ENCODE results near the gene ST14. TPM values are rescaled to one million over a fixed set of nuclear protein-coding genes. Genes with fewer than 3 reads are reported as not detected.
A peak's percentile ranks its signal among the peaks of the same experiment; 100 is the strongest.
"Not testable (repeated sequence)": the region's sequence is repeated elsewhere in the genome, so short reads cannot be mapped to it uniquely, and the experiment has no call there.

The ST14 gene
- total RNA-seq, 3 donors from 2014 or later (not counting 1 experiment from before 2014, with no cell fraction given), result 0.61 to 1.9 (median 1.0) TPM

DNA sequence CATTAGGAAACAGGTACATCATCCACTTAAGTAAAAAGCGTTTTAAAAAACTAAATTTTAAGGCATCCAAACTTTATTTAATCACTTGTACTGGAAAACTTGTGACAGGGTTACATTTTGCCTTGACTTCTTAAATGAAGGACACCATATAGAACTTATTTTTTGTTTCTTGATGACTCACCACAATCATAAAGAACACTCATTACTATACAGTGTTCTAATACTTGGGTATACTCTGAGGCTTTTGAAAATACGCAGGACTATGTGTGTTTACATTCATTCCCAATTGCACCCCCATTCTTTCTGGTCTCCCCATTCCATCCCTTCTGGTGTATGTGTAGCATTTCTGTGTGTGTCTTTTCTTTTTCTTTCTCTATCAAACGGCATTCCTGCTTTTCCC lies 85.3 kb downstream of the ST14 start:
- H3K9me3 Mint-ChIP-seq, result no peaks in the 10 kb centered on the region
- H3K36me3 Mint-ChIP-seq, result no peaks in the 10 kb centered on the region
- intact Hi-C loops (cut with micrococcal nuclease), result no loop called here
- DNase-seq (no peak), ATAC-seq (no peak)
- 92% methylated on average over 1 of the region's 3 CpGs for WGBS (ENCODE audit: insufficient coverage)
- TF ChIP-seq, protein P1, sequence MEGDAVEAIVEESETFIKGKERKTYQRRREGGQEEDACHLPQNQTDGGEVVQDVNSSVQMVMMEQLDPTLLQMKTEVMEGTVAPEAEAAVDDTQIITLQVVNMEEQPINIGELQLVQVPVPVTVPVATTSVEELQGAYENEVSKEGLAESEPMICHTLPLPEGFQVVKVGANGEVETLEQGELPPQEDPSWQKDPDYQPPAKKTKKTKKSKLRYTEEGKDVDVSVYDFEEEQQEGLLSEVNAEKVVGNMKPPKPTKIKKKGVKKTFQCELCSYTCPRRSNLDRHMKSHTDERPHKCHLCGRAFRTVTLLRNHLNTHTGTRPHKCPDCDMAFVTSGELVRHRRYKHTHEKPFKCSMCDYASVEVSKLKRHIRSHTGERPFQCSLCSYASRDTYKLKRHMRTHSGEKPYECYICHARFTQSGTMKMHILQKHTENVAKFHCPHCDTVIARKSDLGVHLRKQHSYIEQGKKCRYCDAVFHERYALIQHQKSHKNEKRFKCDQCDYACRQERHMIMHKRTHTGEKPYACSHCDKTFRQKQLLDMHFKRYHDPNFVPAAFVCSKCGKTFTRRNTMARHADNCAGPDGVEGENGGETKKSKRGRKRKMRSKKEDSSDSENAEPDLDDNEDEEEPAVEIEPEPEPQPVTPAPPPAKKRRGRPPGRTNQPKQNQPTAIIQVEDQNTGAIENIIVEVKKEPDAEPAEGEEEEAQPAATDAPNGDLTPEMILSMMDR (IDR thresholded peaks at IDR 0.05), result no peak
- peaks cover 65 to 77% of the 10 kb centered on the region in 2 donors for H3K4me1 Mint-ChIP-seq
- Histone ChIP-seq H3K27me3 (ENCODE audit: control insufficient read depth, insufficient read depth, low read length) (no peaks in the 10 kb centered on the region), H3K4me3 (ENCODE audit: low read length) (no peak overlapping the region), H3K27ac (ENCODE audit: low read length) (no peak overlapping the region), H3K4me1 (ENCODE audit: control insufficient read depth, insufficient read depth, low read length) (peaks cover 12% of the 10 kb centered on the region), H3K36me3 (ENCODE audit: control insufficient read depth, insufficient read depth, low read length) (no peaks in the 10 kb centered on the region), H3K9me3 (ENCODE audit: control insufficient read depth, insufficient read depth, low read length) (no peaks in the 10 kb centered on the region)
- no peaks in the 10 kb centered on the region for H3K27me3 Mint-ChIP-seq (ENCODE audit: low read depth in 2 of 2)
- peak overlapping the region; percentile 60 to 83 for H3K27ac Mint-ChIP-seq
- no peak overlapping the region for H3K4me3 Mint-ChIP-seq

DNA sequence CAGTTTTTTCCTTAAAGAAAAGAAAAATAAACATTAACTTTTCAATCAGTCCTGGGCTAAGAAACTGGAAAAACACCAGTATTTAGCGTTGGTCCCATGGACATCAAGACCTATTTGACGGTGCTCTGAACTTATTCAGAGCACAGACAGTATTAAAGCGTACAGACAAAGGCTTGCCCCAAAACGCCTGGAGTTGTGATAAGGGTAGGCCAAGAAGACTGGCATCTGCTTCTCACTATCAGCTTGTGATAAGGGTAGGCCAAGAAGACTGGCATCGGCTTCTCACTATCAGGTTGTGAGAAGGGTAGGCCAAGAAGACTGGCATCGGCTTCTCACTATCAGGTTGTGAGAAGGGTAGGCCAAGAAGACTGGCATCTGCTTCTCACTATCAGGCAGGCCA lies 85.8 kb downstream of the ST14 start:
- H3K36me3 ChIP-seq (ENCODE audit: control insufficient read depth, insufficient read depth, low read length); H3K4me3 ChIP-seq (ENCODE audit: low read length); H3K27me3 Mint-ChIP-seq (ENCODE audit: low read depth in 2 of 2); H3K36me3 Mint-ChIP-seq; H3K27ac ChIP-seq (ENCODE audit: low read length); ATAC-seq; intact Hi-C loops (cut with micrococcal nuclease); H3K9me3 ChIP-seq (ENCODE audit: control insufficient read depth, insufficient read depth, low read length); H3K27me3 ChIP-seq (ENCODE audit: control insufficient read depth, insufficient read depth, low read length); H3K9me3 Mint-ChIP-seq; H3K4me3 Mint-ChIP-seq; DNase-seq: not testable (repeated sequence)
- Mint-ChIP-seq H3K27ac (peak overlapping the region; percentile 60 to 83), H3K4me1 (peaks cover 66 to 80% of the 10 kb centered on the region in 2 donors)
- peaks cover 16% of the 10 kb centered on the region for H3K4me1 ChIP-seq (ENCODE audit: control insufficient read depth, insufficient read depth, low read length)
- 95% methylated on average over 6 of the region's 6 CpGs for WGBS (ENCODE audit: insufficient coverage)

DNA sequence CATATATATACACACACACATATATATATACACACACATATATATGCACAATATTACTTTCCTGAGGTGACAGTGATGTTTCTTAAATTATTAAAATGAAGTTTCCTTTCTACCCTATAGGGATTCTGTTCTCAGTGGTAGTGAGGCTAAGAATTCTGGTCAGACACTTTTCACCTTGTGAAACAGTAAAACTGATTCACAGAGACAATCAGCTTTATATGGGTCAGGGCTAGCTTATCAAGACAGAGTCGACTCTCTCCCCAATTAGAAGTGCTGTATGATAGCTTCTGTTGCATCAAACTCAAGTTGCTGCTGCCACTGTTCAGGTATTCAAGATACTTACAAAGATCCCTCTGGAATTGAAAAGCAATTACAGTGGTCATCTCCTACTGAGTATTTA lies 86.7 kb downstream of the ST14 start:
- no peaks in the 10 kb centered on the region for H3K36me3 ChIP-seq (ENCODE audit: control insufficient read depth, insufficient read depth, low read length)
- no peak overlapping the region for H3K4me3 ChIP-seq (ENCODE audit: low read length)
- H3K4me3 Mint-ChIP-seq, result no peak overlapping the region
- H3K27ac Mint-ChIP-seq, result peak overlapping the region; percentile 60 to 83
- H3K27ac ChIP-seq (ENCODE audit: low read length), result no peak overlapping the region
- peak; percentile 27 to 52 (median 35) for ATAC-seq
- peaks cover 0 to 2% of the 10 kb centered on the region in 2 donors for H3K9me3 Mint-ChIP-seq
- peaks cover 16% of the 10 kb centered on the region for H3K4me1 ChIP-seq (ENCODE audit: control insufficient read depth, insufficient read depth, low read length)
- H3K9me3 ChIP-seq (ENCODE audit: control insufficient read depth, insufficient read depth, low read length), result no peaks in the 10 kb centered on the region
- TF ChIP-seq, protein P1 (IDR thresholded peaks at IDR 0.05), result no peak
- intact Hi-C loops (cut with micrococcal nuclease), result no loop called here
- DNase-seq, result no peak
- 81% methylated on average over 1 of the region's 1 CpG for WGBS (ENCODE audit: insufficient coverage)
- no peaks in the 10 kb centered on the region for H3K27me3 ChIP-seq (ENCODE audit: control insufficient read depth, insufficient read depth, low read length)
- no peaks in the 10 kb centered on the region for H3K36me3 Mint-ChIP-seq
- peaks cover 68 to 88% of the 10 kb centered on the region in 2 donors for H3K4me1 Mint-ChIP-seq
- H3K27me3 Mint-ChIP-seq (ENCODE audit: low read depth in 2 of 2), result no peaks in the 10 kb centered on the region

DNA sequence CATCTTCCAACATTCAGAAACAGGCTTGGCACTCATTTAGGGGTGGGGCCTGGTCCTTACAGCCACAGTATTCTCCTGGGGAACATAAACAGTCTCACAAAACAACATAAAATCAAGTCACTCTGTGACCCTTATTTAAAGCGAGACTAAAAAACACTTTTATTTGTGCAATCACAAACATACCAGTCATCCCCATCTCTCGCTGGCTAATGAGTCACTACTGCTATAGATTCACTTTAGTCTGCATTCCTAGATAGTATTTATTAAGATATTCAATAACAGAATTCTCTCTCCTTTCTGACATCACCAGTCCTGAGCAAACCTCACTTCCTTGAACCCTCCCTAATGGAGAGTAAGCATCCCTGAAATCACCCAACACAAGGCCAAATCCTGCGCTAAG lies 87.2 kb downstream of the ST14 start:
- no peaks in the 10 kb centered on the region for H3K36me3 ChIP-seq (ENCODE audit: control insufficient read depth, insufficient read depth, low read length)
- no peaks in the 10 kb centered on the region for H3K27me3 ChIP-seq (ENCODE audit: control insufficient read depth, insufficient read depth, low read length)
- no peak overlapping the region for H3K4me3 ChIP-seq (ENCODE audit: low read length)
- H3K27ac Mint-ChIP-seq, result peak overlapping the region; percentile 60 to 83
- peaks cover 16% of the 10 kb centered on the region for H3K4me1 ChIP-seq (ENCODE audit: control insufficient read depth, insufficient read depth, low read length)
- ATAC-seq, result no peak
- H3K36me3 Mint-ChIP-seq, result peaks cover 3% of the 10 kb centered on the region
- intact Hi-C loops (cut with micrococcal nuclease), result no loop called here
- H3K27me3 Mint-ChIP-seq (ENCODE audit: low read depth in 2 of 2), result no peaks in the 10 kb centered on the region
- 98% methylated on average over 3 of the region's 3 CpGs for WGBS (ENCODE audit: insufficient coverage)
- peaks cover under 1 to 2% of the 10 kb centered on the region in 2 donors for H3K9me3 Mint-ChIP-seq
- peaks cover 65 to 84% of the 10 kb centered on the region in 2 donors for H3K4me1 Mint-ChIP-seq
- no peak for DNase-seq
- H3K9me3 ChIP-seq (ENCODE audit: control insufficient read depth, insufficient read depth, low read length), result no peaks in the 10 kb centered on the region
- TF ChIP-seq, protein P1 (IDR thresholded peaks at IDR 0.05), result no peak
- no peak overlapping the region for H3K27ac ChIP-seq (ENCODE audit: low read length)
- H3K4me3 Mint-ChIP-seq, result no peak overlapping the region

Measured in natural killer cell (primary cell).